Effector memory CD8-positive, alpha-beta T cell (primary cell): ENCODE results near the gene LIPC.

Experiments
- ATAC-seq: fragments of 150-1000 bp; cut with Tn5 transposase; replicated peaks from 2 replicates; pipeline ENCODE4 v1.10.0; 2021; ENCODE audit warnings: mild to moderate bottlenecking, moderate library complexity
- DNase-seq, 3 experiments: peaks; one replicate each; pipeline ENCODE4 v3.0.0; 2021
- H3K27ac Mint-ChIP-seq, 2 donors: one replicate each; pipeline ENCODE4 v1.8.0; 2022; ENCODE audit warnings: mild to moderate bottlenecking in 2 of 2, mixed read lengths in 2 of 2, moderate library complexity in 2 of 2
- H3K27me3 Mint-ChIP-seq, 2 donors: one replicate each; pipeline ENCODE4 v1.8.0; 2022; ENCODE audit warnings: mixed read lengths in 2 of 2
- H3K36me3 Mint-ChIP-seq: one replicate; pipeline ENCODE4 v1.8.0; 2022; ENCODE audit warnings: mild to moderate bottlenecking, moderate library complexity, mixed read lengths; ENCODE audit not compliant: insufficient read depth
- H3K4me1 Mint-ChIP-seq, 2 donors: one replicate each; pipeline ENCODE4 v1.8.0; 2022; ENCODE audit warnings: low read depth in 2 of 2, mixed read lengths in 2 of 2
- H3K4me3 Mint-ChIP-seq, 2 donors: one replicate each; pipeline ENCODE4 v1.8.0; 2022; ENCODE audit warnings: mild to moderate bottlenecking in 2 of 2, mixed read lengths in 2 of 2, moderate library complexity in 2 of 2
- H3K9me3 Mint-ChIP-seq, 2 donors: one replicate each; pipeline ENCODE4 v1.8.0; 2022; ENCODE audit warnings: mixed read lengths in 2 of 2

LIPC gene

DNA sequence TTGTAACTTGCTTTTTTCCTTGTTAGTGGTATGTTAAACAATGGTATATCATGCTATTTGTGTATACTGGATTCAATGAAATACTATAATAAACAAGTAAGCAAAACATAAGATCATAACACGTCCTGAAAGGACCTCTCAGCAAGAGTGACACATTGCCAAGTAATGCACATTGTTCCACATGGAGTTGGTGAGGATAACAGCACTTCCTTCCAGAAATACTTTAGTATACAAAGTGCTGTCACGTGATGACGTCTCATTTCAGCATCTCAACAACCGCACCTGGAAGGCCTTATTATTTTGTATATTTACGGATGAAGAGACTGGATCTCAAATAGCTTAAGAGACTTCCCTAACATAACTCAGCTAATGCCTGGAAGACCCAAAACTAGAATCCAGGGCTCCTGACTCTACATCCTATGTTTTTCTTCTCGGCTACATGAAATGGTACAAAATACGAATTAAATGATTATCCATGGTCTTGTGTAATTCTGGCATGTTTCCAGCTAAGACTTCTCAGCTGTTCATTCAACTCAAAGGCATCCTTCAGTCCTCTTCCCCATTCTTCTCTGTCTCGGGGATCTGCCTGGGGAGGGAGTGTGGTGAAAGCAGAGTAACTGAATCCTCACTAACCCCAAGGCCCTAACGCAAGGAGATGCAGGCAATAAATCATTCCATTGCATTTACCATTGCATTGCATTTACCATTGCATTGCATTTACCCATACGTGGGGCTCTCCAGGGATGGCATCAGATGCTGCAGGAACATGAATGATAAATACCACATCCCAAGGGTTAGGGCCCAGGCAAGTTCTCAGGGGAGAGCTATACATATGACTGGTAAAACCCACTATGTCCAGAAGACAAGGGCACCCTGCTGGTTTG is 79.2 kb downstream of the LIPC start:
- DNase-seq (no peak), ATAC-seq (no peak)
- peaks cover 14 to 20% of the 10 kb centered on the region in 2 donors for H3K4me1 Mint-ChIP-seq
- H3K27me3 Mint-ChIP-seq = peaks cover 0 to 16% of the 10 kb centered on the region in 2 donors
- H3K36me3 Mint-ChIP-seq = no peaks in the 10 kb centered on the region
- H3K9me3 Mint-ChIP-seq = peaks cover 0 to 2% of the 10 kb centered on the region in 2 donors
- H3K27ac Mint-ChIP-seq = no peak overlapping the region
- H3K4me3 Mint-ChIP-seq = no peak overlapping the region

DNA sequence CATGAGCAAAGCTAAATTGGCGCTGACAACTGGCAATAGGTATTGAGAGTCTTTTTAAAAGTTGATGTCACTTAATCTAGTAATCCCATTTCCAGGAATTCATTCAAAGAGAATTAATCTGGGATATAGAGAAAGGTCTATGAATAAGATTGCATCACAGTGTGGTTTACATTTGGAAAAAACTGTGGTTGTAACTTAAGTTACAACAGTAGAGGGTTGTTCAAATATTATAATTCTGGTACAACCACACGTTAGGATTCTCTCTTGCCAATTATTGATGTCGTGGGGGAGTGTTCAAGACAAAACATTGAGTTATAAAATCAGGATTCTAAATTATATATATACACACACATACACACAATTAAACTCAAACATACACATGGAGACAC is 79.8 kb downstream of the LIPC start:
- H3K27ac Mint-ChIP-seq = no peak overlapping the region
- H3K4me1 Mint-ChIP-seq = peaks cover 9 to 20% of the 10 kb centered on the region in 2 donors
- no peak overlapping the region for H3K4me3 Mint-ChIP-seq
- H3K9me3 Mint-ChIP-seq = peaks cover 0 to 2% of the 10 kb centered on the region in 2 donors
- peaks cover 0 to 12% of the 10 kb centered on the region in 2 donors for H3K27me3 Mint-ChIP-seq
- ATAC-seq (no peak), DNase-seq (no peak)
- H3K36me3 Mint-ChIP-seq = no peaks in the 10 kb centered on the region

DNA sequence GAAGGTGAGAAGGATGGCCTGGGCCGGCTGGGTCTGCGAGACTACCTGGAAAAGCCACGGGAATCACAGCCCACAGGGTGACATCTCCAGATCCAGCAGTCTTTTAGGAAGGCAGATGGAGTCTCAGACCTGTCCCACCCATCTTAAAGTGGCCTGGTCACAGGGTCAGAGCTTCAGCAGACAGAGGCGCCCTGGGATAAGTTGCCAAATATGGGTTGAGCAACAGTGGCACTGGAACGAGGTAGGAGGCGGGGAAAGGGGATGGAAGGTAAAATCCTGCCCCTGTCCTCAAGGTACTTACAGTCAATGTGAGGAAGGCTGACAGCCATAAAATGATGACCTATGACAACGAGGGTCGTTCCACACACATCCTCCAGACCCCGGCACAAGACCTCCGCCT is 80.7 kb downstream of the LIPC start:
- Mint-ChIP-seq H3K9me3 (peaks cover 0 to 2% of the 10 kb centered on the region in 2 donors), H3K4me1 (peaks cover 11 to 27% of the 10 kb centered on the region in 2 donors), H3K27me3 (peaks cover 0 to 2% of the 10 kb centered on the region in 2 donors), H3K27ac (no peak overlapping the region), H3K36me3 (no peaks in the 10 kb centered on the region), H3K4me3 (no peak overlapping the region)
- no peak for DNase-seq
- no peak for ATAC-seq

DNA sequence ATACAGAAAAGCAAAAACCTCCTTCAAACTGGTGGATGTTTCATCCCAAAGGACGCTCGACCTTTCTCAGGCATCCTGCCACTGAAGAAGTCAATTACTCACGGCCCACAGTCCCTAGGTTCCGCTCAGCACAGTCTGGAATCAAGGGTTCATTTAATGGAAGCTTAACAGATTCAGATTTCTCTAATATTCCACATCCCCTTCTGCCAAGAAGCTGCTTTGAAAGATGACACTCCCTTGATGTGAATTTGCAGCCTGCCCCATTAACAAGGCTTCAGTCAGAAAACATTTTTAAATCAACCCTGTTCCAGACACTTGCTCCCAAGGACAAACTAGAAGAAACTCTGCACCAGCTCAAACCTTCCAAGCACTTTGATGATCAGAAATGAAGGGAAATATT is 81.2 kb downstream of the LIPC start:
- Mint-ChIP-seq H3K4me1 (peaks cover 12 to 32% of the 10 kb centered on the region in 2 donors), H3K9me3 (peaks cover 0 to 2% of the 10 kb centered on the region in 2 donors), H3K4me3 (no peak overlapping the region), H3K36me3 (no peaks in the 10 kb centered on the region), H3K27ac (no peak overlapping the region), H3K27me3 (no peaks in the 10 kb centered on the region)
- DNase-seq = no peak
- ATAC-seq = no peak

DNA sequence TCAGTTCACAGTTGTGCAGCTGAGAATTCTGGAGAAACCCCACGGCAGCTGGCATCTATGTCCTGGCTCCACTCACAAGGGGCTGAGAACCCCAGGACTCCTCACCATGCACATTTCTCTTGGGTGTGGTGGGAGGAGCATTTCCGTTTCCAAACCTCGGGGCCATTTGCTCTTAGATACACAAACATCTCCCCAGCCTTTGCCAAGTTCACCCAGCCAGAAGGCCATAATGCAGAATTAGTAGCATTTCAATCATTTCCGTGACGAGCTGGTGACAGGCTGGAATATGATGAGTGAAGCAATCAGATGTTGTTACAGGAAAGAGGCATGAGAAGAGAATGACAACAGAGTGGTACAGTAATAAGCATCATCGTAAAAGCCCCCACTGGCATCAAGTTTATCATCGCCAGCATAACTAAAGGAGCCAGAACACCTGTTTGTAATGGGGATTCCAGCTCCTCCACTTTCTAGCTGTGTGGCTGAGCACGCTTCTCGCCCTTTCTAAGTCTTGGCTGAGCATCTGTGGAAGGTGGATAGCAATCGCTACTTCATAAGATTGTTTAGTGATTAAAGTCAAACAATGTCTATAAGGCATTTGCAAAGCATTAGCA is 82.0 kb downstream of the LIPC start:
- peaks cover 17 to 40% of the 10 kb centered on the region in 2 donors for H3K4me1 Mint-ChIP-seq
- no peaks in the 10 kb centered on the region for H3K36me3 Mint-ChIP-seq

DNA sequence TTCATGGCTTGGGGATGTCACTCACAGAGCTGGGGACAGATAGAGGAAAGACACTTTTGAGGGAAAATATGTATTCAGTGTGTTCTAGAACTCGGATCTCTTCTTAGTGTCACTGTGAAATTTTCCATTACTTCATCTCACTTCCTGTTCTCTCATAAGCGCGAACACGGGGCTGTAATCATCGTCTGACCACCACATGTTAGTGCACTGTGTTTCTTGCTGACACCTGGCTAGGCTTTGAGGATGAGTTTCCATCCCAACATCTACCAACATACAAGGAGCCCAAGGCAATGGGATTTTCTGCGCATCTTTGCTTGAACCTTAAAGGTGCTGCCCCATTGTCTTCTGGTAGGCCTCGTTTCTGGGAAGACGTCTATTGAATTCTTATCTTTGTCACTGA is 84.0 kb downstream of the LIPC start:
- peaks cover 24 to 51% of the 10 kb centered on the region in 2 donors for H3K4me1 Mint-ChIP-seq
- H3K27ac Mint-ChIP-seq = peak overlapping the region; percentile 3 to 91
- peak overlapping the region in 1 of 2 donors; percentile 3 for H3K4me3 Mint-ChIP-seq
- peaks cover 0 to 2% of the 10 kb centered on the region in 2 donors for H3K9me3 Mint-ChIP-seq
- H3K27me3 Mint-ChIP-seq = no peaks in the 10 kb centered on the region
- H3K36me3 Mint-ChIP-seq = no peaks in the 10 kb centered on the region
- DNase-seq (no peak), ATAC-seq (peak; percentile 25)

More for the DNA sequence above, 82.0 kb downstream of the LIPC start:
- DNase-seq (no peak), ATAC-seq (no peak)
- no peak overlapping the region for H3K4me3 Mint-ChIP-seq
- no peaks in the 10 kb centered on the region for H3K27me3 Mint-ChIP-seq
- H3K9me3 Mint-ChIP-seq = peaks cover 0 to 2% of the 10 kb centered on the region in 2 donors
- H3K27ac Mint-ChIP-seq = no peak overlapping the region

DNA sequence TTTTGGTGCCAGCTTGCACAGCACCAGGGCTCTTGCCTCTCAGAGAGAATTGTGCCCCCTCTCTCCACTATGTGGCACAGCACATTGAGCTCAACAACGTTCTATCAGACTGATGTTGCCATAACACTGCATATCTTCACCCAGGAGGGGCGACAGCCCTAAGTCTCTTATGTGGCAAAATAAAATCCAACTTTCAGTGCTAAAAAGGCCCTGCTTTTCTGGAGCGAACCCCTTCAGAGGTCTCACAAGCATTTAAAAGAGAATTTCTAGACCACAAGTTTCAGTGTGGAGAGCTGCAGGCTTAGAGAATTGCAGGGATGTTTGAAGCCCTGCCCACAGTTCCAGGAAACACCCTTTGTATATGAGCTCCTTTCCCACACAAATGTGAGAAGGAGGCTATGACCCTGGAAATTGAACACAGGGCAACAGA is 85.5 kb downstream of the LIPC start:
- DNase-seq = no peak
- ATAC-seq = no peak
- H3K4me3 Mint-ChIP-seq = peak overlapping the region in 1 of 2 donors; percentile 8
- H3K36me3 Mint-ChIP-seq = no peaks in the 10 kb centered on the region
- H3K27me3 Mint-ChIP-seq = no peaks in the 10 kb centered on the region
- peaks cover 28 to 59% of the 10 kb centered on the region in 2 donors for H3K4me1 Mint-ChIP-seq
- peaks cover 0 to 2% of the 10 kb centered on the region in 2 donors for H3K9me3 Mint-ChIP-seq
- H3K27ac Mint-ChIP-seq = peak overlapping the region; percentile 77 to 91

DNA sequence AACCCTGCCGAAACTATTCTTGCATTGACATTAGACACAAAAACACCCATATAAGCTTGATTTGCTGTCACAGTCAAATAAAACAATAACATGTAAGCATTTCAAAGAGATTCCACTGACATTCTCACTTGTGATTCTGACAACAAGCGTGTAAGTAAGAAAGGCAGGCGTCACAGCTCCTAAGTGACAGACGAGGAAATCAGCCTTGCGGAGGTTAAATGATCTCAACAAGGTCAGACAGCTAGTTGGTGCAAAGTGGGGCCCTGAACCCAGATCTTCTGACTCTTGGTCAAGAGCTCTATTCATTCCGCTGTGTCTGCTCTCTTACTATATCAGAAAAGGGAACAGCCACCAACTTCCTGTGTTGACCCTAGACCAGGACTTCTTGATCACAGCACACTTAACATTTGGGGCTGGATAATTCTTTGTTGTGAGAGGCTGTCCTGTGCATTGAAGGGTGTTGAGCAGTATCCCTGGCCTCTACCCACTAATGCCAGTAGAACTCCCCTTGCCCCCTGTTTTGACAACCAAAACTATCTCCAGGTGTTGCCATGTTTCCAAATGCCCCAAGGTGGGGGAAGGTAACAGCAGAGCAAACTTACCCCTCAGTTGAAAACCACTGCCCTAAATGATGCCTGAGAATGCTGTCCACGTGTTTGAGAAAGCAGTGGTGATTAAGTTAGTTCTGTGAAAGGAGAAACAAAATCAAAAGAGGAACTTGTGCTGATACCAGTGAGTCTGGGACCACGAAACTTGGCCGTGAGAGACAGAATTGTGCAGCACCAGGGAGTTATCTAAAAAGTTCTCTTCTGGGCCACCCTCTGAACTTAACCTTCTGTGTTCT is 86.1 kb downstream of the LIPC start:
- Mint-ChIP-seq H3K27ac (peak overlapping the region; percentile 77 to 91), H3K4me3 (peak overlapping the region in 1 of 2 donors; percentile 8), H3K36me3 (no peaks in the 10 kb centered on the region), H3K4me1 (peaks cover 32 to 59% of the 10 kb centered on the region in 2 donors), H3K9me3 (peaks cover 0 to 2% of the 10 kb centered on the region in 2 donors), H3K27me3 (no peaks in the 10 kb centered on the region)
- ATAC-seq = peak; percentile 58
- peak in 1 of 3 experiments; percentile 16 for DNase-seq

DNA sequence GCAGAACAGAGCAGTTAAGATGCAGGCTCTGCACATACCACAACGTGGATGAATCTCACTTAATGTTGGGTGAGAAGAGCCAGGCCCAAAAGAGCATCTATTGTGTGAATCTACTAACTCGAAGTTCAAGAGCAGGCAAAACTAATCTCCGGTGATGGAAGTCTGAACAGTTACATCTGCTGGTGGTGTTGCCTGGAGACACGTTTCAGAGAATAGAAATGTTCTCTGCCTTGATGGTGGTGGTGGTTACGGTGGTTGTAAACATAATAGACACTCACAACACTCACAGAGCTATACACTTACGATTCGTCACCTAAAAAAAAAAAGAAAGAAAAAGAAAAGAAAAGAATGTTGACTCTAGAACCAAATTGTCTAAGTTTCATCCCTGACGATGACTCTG is 86.8 kb downstream of the LIPC start:
- H3K36me3 Mint-ChIP-seq = no peaks in the 10 kb centered on the region
- H3K9me3 Mint-ChIP-seq = peaks cover 0 to 2% of the 10 kb centered on the region in 2 donors
- no peaks in the 10 kb centered on the region for H3K27me3 Mint-ChIP-seq
- DNase-seq = peak in 1 of 3 experiments; percentile 8
- ATAC-seq = peak; percentile 46
- H3K27ac Mint-ChIP-seq = peak overlapping the region; percentile 77 to 91
- peak overlapping the region in 1 of 2 donors; percentile 5 for H3K4me3 Mint-ChIP-seq
- peaks cover 36 to 59% of the 10 kb centered on the region in 2 donors for H3K4me1 Mint-ChIP-seq

DNA sequence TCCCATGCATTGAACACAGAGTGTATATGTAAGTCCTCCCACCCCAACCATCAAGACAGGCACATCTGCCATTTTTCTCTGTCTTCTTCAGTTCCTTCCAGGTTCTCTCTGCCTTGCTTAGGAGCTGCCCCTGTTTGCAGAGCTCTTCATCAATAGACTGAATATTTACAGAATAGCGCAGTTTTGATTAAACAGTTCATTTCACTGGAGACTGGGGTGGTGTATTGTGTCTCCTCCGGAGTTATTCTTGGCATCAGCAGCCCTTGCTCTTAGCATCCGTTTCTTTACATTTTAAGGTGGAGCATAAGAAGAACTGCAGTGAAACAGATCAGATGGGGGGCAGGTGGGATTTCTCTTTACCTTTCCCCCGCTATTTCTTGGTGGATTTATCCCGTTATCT is 87.7 kb downstream of the LIPC start:
- H3K27me3 Mint-ChIP-seq = no peaks in the 10 kb centered on the region
- H3K4me3 Mint-ChIP-seq = no peak overlapping the region
- H3K9me3 Mint-ChIP-seq = peaks cover 0 to 2% of the 10 kb centered on the region in 2 donors
- ATAC-seq = no peak
- DNase-seq = no peak
- peak overlapping the region in 1 of 2 donors; percentile 91 for H3K27ac Mint-ChIP-seq
- peaks cover 36 to 59% of the 10 kb centered on the region in 2 donors for H3K4me1 Mint-ChIP-seq
- H3K36me3 Mint-ChIP-seq = no peaks in the 10 kb centered on the region

DNA sequence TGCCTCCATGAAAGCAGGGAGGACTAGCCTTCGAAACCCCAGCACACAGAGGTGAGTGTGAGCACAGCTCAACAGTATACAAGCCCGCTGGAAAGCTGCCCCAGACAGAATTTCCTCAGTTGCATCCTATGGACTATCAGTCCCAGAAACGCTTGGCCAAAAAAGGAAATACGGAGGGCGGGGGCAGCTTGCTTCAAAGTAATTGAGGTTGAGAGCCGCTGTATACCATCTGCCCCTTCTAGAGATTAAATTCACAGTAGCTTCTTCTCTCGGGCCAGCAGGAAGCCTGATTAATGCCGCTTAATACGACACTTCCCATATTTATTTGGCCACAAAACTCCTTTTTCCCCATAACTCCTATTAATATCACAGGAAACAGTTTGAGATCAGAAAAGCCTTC is 88.7 kb downstream of the LIPC start:
- H3K9me3 Mint-ChIP-seq = no peaks in the 10 kb centered on the region
- no peaks in the 10 kb centered on the region for H3K36me3 Mint-ChIP-seq
- no peak for DNase-seq
- peaks cover 36 to 53% of the 10 kb centered on the region in 2 donors for H3K4me1 Mint-ChIP-seq
- H3K27ac Mint-ChIP-seq = peak overlapping the region in 1 of 2 donors; percentile 78
- H3K27me3 Mint-ChIP-seq = no peaks in the 10 kb centered on the region
- no peak for ATAC-seq
- H3K4me3 Mint-ChIP-seq = peak overlapping the region; percentile 8 to 24

DNA sequence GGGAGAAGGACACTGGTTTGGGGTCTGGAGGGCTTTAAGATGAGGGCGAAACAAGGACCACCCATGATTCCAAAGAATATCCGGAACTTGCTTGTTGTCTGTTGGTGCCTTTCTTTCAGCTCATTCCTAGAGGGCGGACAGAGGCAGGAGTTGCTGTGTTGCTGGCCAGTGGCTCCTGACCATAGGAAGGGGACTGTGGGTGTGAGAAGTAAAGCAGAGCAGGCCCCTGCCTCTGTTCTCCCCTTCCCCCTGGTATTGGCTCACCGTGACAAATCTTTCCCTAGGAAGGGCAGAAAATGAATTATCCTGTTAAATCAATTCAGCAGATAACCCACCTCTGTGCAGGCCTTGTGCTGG is 89.1 kb downstream of the LIPC start:
- Mint-ChIP-seq H3K27me3 (no peaks in the 10 kb centered on the region), H3K27ac (peak overlapping the region in 1 of 2 donors; percentile 78), H3K36me3 (peaks cover under 1% of the 10 kb centered on the region), H3K9me3 (no peaks in the 10 kb centered on the region), H3K4me3 (peak overlapping the region; percentile 8 to 24), H3K4me1 (peaks cover 31 to 48% of the 10 kb centered on the region in 2 donors)
- no peak for ATAC-seq
- no peak for DNase-seq
